ENCODE measurements around the gene GLE1.

The GLE1 gene

GRCh38 chr9:128550770-128551656 is 46.5 kb downstream of the GLE1 start:
- in situ Hi-C loops (cut with HindIII; ENCODE audit: low sequenced_read_pairs) = no loop called here
- TF ChIP-seq CTCF (IDR thresholded peaks at IDR 0.05; ENCODE audit: low read depth, low read length) = no peak
- peak overlapping the region; percentile 60 for H3K4me3 ChIP-seq (ENCODE audit: low read depth, low read length)
- peak; percentile 54 for DNase-seq (ENCODE audit: low read depth, low spot score)

- in situ Hi-C loops (cut with HindIII; ENCODE audit: low sequenced_read_pairs) = no loop called here
- DNase-seq (ENCODE audit: low read depth, low spot score) = no peak
- peak overlapping the region; percentile 60 for H3K4me3 ChIP-seq (ENCODE audit: low read depth, low read length)
- no peak for TF ChIP-seq CTCF (IDR thresholded peaks at IDR 0.05; ENCODE audit: low read depth, low read length)
These were observed 47.2 kb downstream of the GLE1 start for GRCh38 chr9:128551657-128552152.

GRCh38 chr9:128552153-128552743 is 47.7 kb downstream of the GLE1 start, which contains the start of gene SPTAN1:
Gene SPTAN1, plus strand, starts transcription at chr9:128552587. Its CDS starts 14,154 bp downstream, at chr9:128566741.
- TF ChIP-seq CTCF (IDR thresholded peaks at IDR 0.05; ENCODE audit: low read depth, low read length) = no peak

GRCh38 chr9:128552744-128553440 is 48.4 kb downstream of the GLE1 start:
- DNase-seq (ENCODE audit: low read depth, low spot score) = peak; percentile 30
- in situ Hi-C loops (cut with HindIII; ENCODE audit: low sequenced_read_pairs) = no loop called here
- no peak for TF ChIP-seq CTCF (IDR thresholded peaks at IDR 0.05; ENCODE audit: low read depth, low read length)
- peak overlapping the region; percentile 68 for H3K4me3 ChIP-seq (ENCODE audit: low read depth, low read length)

More at GRCh38 chr9:128552153-128552743, 47.7 kb downstream of the GLE1 start, which contains the start of gene SPTAN1:
- peak; percentile 91 for DNase-seq (ENCODE audit: low read depth, low spot score)
- H3K4me3 ChIP-seq (ENCODE audit: low read depth, low read length) = peak within 1 kb of the TSS; percentile 68
- in situ Hi-C loops (cut with HindIII; ENCODE audit: low sequenced_read_pairs) = no loop called here

- TF ChIP-seq CTCF (IDR thresholded peaks at IDR 0.05; ENCODE audit: low read depth, low read length) = no peak
- peak; percentile 66 for DNase-seq (ENCODE audit: low read depth, low spot score)
- H3K4me3 ChIP-seq (ENCODE audit: low read depth, low read length) = peak overlapping the region; percentile 68
- in situ Hi-C loops (cut with HindIII; ENCODE audit: low sequenced_read_pairs) = no loop called here
These were observed 49.2 kb downstream of the GLE1 start for GRCh38 chr9:128553728-128554127.

All from astrocyte of the spinal cord (primary cell).